Neural cell (in vitro differentiated cells): Measurements from ENCODE around the gene TELO2.

Experiments used
- POLR2AphosphoS5 ChIP-seq: IDR thresholded peaks from 2 replicates; pipeline ENCODE4 v1.6.1; 2012
- TAF1 ChIP-seq: IDR thresholded peaks from 2 replicates; pipeline ENCODE4 v1.6.1; 2012; ENCODE audit warnings: low read depth
- TF ChIP-seq, protein P1 (sequence below): fragments of 450-650 bp; IDR thresholded peaks from 2 replicates; pipeline ENCODE4 v1.5.1; 2014; ENCODE audit warnings: antibody characterized with exemption, mild to moderate bottlenecking, moderate library complexity; ENCODE audit not compliant: poor library complexity, severe bottlenecking
- TF ChIP-seq, protein P2 (sequence below): IDR thresholded peaks from 2 replicates; pipeline ENCODE4 v1.6.1; 2012; ENCODE audit warnings: borderline replicate concordance

DNA sequence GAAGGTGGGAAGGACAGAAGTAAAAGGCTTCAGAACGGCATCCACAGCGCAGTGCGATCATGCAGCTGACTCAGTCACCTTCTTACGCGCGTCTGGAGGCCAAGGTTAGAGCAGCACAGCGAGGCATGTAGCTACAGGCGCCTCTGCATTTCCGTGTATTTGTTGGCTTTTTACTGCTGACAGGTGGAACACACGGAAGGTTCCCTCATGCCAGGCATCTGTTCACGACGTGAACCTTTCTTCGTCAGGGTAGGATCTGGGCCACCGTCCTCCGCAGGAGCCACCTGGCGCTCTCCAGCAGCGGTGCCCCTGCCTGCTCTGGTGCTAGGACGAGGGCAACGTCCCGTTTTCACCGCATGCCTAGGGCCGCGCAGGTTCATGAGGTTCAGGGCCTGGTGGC is 55.6 kb downstream of the TELO2 start:
- TF ChIP-seq, protein P1, sequence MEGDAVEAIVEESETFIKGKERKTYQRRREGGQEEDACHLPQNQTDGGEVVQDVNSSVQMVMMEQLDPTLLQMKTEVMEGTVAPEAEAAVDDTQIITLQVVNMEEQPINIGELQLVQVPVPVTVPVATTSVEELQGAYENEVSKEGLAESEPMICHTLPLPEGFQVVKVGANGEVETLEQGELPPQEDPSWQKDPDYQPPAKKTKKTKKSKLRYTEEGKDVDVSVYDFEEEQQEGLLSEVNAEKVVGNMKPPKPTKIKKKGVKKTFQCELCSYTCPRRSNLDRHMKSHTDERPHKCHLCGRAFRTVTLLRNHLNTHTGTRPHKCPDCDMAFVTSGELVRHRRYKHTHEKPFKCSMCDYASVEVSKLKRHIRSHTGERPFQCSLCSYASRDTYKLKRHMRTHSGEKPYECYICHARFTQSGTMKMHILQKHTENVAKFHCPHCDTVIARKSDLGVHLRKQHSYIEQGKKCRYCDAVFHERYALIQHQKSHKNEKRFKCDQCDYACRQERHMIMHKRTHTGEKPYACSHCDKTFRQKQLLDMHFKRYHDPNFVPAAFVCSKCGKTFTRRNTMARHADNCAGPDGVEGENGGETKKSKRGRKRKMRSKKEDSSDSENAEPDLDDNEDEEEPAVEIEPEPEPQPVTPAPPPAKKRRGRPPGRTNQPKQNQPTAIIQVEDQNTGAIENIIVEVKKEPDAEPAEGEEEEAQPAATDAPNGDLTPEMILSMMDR, result no peak
- TF ChIP-seq, protein P2, sequence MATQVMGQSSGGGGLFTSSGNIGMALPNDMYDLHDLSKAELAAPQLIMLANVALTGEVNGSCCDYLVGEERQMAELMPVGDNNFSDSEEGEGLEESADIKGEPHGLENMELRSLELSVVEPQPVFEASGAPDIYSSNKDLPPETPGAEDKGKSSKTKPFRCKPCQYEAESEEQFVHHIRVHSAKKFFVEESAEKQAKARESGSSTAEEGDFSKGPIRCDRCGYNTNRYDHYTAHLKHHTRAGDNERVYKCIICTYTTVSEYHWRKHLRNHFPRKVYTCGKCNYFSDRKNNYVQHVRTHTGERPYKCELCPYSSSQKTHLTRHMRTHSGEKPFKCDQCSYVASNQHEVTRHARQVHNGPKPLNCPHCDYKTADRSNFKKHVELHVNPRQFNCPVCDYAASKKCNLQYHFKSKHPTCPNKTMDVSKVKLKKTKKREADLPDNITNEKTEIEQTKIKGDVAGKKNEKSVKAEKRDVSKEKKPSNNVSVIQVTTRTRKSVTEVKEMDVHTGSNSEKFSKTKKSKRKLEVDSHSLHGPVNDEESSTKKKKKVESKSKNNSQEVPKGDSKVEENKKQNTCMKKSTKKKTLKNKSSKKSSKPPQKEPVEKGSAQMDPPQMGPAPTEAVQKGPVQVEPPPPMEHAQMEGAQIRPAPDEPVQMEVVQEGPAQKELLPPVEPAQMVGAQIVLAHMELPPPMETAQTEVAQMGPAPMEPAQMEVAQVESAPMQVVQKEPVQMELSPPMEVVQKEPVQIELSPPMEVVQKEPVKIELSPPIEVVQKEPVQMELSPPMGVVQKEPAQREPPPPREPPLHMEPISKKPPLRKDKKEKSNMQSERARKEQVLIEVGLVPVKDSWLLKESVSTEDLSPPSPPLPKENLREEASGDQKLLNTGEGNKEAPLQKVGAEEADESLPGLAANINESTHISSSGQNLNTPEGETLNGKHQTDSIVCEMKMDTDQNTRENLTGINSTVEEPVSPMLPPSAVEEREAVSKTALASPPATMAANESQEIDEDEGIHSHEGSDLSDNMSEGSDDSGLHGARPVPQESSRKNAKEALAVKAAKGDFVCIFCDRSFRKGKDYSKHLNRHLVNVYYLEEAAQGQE, result no peak
- TF ChIP-seq POLR2AphosphoS5, result no peak
- TF ChIP-seq TAF1, result no peak
